NCI-H345 treated with DMSO at 0.1 percent for 48 hours (cell line): ENCODE results near the gene FGFR2.

Source experiments
- DNase-seq: peaks from one replicate; lab custom pipeline; 2025; ENCODE audit not compliant: unreplicated experiment; lab: John Stamatoyannopoulos, UW

The FGFR2 gene

DNA sequence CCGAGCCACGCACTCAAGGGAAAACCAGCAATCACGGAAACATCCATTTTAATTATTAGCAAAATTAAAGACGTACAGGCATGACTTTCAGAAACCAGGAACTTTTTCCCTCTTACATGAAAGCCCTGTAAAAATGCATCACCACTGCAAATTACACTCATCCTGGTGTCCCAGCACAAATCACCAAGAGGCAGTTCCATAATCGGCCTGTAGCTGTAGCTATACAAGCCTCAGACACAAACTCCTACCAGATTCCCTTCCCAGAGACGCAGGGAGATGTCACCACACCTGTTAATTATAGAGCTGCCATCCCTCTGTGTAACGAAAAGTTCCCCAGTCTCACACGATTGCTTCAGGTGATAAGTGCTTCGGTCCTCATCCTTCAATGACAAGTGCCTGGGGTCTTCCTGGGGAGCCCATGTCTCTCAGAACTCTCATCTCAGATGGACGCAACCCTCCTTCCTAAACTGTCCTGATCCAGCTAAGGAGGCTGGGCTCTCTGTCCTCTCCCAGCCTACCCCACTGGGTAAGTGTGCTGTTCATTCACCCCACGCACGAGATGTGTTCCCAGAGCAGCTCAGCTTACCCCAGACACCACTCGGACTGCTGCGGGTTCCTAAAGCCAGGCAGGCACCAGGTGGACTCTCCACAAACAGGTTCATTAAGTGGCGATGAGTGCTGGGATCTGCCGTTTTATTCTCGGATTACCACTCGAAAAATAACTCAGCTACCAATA lies 5.9 kb downstream of the FGFR2 start:
- DNase-seq, result no peak

DNA sequence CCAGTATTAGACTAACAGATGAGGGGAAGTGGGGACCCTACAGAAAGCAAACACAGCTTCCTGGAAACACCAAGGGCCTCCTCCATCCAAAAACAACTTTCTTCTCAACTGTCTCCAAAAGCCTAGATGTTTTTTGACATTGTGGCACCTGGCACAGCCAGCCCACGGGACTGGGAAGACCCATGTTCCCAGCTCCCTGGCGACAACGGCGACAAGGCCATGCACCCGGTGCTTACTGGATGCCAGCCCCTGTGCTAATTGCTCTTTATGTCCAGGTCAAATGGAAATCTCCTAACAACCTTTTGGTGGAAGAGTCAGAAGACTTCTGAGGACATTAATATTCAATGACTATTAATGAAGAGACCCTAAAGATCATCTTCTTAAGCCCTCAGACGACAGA lies 7.1 kb downstream of the FGFR2 start:
- DNase-seq, result no peak

DNA sequence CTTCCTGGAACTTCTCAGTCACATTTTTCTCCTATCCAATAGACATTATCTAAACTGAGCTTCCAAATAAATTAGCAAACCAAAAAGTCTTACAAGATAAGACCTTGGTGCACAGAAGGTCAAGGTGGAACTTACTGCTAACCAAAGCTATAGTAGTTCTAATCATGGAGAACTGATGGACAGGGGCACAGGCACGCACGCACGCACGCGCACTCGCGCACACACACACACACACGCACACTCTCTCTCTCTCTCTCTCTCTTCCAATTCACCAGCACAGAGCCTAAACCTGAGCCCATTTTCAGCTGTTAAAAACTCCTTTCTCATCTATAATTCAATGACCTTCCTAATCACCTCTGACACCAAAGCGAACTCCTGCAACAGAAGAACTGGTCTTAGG lies 7.5 kb downstream of the FGFR2 start:
- DNase-seq, result no peak

DNA sequence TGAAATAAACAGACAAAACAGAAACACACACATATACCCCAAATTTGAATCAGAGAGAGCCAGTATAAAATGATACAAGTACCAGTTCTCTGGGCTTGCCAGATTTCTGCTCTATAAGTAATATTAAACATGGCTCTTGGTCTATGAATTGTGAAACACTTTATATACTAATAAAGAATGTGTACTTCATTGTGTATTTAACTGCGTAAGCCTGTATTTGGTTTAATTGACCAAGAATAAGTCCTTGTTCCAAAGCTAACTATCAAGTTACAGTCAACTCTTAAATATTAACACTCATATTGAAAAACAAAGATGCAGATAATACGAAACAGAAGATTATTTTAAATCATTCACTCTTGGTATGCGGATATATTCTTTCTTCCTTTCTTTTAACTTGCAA lies 8.7 kb downstream of the FGFR2 start:
- no peak for DNase-seq

DNA sequence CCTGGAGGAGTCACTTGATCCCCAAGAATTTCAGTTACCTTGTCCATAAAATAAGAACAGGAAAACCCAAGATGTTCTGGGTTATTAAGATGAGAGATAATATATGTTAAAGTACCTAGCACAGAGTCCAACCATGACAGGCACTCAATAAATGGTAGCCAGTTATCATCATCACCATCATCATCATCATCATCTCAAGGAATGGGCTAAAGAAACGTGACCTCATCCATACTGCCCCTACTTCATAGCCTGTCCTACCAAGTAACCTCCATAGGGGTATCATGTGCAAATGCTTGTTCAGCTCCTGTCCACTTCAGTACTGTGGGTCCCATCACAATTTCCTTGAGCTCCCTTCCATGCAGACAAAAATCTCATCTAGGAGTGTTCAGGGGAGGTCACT lies 14.4 kb downstream of the FGFR2 start:
- no peak for DNase-seq

DNA sequence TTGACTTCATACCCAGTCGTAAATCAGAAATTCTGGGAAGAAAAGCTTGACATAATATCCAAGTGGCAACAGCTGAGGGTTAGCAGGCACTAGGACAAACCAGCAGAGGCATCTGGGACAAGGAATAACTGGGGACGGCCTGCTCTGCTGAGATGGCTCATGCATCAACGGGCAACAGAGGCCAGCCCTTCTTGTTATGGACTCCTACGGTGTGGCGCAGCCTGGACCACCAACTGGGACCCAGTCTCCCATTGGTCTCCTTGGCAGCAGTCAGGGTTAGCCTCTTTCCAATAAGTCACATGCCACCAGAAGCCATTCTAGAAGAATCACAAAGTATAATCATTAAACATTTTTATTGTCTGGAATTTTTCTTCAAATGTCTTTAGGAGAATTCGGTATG lies 15.0 kb downstream of the FGFR2 start:
- no peak for DNase-seq

DNA sequence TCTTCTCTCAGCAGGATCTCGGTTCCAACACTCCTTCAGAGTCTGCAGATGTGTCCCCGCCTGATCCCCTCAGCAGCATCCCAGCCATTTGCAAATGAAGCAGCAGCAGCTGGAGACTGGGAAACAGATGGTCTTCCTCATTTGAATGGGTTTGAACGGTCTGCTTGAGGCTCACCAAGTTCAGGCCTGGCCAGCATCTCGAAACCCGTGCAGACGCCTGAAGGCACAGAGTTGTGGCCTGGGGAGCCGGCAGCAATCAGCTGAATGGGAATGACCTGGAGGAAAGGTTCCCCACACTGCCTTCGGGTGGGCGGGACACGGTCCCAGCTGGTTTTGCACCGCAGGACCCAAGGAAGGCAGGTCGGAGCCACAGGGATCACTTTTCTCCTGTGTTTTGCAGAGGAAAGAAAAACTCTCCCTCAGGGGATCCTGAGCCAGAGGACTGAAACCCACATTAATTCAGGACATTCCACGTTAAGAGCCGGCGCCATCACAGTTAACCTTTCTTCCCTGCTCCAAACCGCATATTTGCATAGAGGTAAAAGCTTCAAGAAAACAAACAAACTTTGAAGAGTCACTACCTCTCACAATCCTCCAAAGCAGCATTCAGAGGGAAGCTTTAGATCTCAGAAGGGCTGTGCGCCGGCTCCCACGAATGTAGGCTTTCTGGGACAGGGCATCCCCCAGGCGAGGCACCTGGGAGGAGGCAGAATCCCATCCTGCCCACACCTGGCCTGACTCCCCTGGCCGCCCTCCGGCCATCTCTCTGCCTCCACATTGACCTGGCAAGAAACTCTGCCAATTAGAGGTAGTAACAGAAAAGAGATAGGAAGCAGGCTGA lies 17.7 kb downstream of the FGFR2 start:
- no peak for DNase-seq

DNA sequence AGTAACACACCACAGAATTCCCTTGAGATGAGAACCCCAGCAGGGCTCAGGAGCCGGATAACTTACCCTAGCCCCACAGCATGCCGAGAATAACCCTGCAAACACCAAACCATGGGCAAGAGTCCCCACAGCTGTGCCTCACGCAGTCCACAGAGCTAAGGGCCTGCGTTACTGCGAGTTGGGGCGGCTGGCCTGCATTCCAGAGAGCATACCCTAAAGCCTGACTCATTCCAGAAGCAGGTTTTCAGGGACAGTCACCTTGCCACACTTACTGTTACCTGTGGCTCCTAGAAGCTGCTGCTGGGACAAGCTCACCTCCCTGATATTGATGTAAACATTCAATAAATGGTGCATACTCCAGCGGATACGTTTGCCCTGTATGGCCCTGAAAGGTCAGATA lies 18.6 kb downstream of the FGFR2 start:
- no peak for DNase-seq

DNA sequence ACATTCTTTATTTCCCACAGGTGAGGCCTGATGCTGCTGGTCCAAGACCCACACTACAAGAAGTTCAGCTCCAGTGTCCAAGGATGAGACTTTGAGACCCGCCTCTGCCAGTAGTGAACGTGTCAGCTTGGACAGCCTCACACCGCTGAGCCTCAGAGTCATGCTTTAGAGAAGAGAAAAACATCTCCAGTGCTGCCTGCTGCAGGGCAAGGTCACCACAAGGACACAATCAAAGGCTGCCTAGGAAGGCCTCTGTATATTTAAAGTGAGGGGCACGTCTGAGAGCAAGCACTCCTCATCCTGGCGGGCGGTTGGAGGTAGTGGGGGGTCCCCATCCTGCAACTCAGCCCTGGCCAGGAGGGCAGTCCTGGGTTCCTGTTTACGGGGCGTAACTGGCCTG lies 19.3 kb downstream of the FGFR2 start:
- no peak for DNase-seq

DNA sequence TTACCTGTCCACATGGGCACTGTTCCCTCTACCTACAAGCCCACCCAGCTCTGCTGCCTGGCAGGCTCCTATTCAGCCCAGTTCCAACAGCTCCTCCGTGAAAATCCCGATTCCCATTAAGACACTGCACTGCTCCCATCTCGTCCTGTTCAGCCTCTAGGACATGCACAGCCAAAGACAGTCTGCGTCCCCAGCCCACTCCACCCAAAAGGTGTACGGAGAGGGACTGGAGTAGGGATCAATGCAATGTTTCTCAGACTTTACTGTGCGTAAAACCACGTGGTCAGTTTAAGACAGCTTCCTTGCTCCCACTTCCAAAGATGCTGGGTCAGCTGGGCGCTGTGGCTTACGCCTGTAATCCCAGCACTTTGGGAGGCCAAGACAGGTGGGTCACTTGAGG lies 19.9 kb downstream of the FGFR2 start:
- no peak for DNase-seq

DNA sequence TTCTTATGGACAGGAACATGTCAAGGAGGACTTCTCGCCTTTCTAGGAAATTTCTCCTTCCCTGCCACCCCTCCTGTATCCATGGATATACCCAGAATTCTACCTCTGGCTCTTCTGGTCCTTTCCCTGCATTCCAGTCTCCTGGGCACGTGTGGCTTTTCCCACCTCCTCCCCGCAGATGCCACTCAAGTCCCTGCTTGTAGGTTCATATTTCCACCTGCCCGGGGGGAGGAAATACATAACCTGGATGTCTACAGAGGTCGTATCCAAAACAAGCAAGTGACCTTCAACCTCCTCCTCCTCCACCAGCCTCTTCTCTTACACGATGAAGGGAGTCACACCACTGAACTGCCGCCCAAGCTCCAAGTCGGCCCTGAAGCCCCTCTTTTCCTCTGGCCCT lies 20.7 kb downstream of the FGFR2 start:
- no peak for DNase-seq

DNA sequence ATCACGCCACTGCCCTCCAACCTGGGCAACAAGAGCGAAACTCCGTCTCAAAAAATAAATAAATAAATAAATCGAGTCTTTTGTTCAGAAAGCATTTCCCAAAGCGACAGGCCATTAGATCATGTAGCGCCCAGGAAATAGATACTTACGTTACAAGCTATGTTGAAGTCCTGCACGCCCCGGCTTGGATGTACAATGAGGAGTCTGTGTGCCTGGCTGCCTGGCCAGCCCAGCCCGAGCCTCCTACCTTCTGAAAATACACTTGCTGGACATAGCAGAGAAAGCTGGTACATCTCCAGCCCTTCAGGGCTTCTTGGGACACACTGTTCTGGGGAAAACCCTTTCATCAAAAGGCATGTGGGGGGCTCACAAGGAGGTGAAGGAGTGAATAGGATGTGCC lies 22.1 kb downstream of the FGFR2 start:
- DNase-seq, result no peak

DNA sequence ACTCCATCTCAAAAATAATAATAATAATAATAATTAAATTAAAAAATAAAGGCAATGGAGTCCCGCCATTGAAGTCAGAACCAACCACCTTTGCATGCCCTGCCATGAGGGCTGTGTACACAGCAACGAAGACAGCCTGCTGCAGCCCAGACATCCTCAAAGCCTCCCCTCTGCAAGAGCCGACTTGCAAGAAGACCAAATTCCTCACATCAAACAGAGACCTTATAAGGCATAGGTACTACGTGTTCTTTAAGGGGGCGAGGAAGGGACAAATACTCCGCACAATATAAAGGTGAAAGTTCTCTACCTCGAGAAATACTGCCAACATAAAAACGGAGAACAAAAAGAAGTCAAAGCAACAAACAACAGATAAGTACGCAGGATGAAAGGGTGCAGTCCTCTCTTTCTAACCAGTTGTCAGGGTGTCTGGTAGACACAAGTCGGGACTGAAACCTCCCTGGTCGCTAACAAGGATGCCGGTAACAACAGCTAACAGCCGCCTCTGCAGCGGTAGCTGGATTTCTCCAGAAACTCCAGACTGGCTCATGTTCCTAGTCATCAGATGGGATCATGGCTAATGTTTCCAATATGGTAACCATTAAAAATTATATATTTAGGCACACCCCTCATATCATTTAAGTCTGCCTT lies 23.6 kb downstream of the FGFR2 start:
- no peak for DNase-seq

DNA sequence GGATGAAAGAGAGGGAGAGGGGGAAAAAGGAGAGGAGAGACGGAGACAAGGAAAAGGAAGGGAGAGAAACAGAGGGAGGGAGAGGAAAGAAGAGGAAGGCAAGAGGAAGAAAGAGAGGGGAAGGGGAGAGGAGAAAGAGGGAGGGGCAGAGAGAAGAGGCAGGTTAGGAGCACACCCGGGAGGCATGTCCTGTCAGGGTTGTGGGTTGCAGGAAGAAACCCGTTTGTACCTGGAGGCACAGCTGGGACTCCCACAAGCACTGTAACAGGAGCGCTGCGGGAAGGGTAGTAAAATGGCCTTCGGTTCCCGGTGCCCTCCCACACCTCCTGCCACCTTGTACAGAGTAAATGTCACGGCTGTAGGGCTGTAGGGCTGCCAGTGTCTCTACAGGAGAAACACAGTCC lies 24.7 kb downstream of the FGFR2 start:
- no peak for DNase-seq

DNA sequence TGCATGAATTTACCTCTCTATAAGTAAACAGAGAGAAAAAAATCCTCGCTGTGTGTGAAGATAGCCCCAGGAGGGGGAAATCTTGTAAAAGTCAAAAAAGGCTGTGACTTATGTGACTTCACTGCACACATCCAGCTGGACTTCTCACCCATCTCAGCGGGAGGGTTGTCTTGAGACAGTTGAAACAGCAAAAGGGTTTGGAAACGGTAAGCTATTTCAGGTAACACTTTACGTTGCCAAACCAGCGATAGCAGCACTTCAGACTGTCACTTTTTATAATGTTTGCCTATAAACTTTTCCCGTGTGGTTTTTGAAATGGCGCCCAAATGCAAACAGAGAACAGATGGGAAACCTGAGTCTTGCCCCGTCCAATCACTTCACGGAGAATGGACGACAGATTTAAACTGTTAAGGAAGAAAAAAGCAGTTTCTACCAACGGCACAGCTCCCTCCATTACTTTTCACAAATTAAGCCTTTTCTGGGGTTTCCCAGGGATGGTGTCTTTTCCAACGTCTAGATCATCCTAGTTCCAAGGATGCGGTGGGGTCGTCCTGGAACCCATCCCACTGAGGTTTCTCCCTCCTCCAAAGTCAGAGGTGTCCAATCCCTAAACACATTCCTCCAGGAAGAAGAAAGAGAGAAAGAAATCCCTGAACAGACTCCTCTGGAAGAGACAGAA lies 25.2 kb downstream of the FGFR2 start:
- no peak for DNase-seq

DNA sequence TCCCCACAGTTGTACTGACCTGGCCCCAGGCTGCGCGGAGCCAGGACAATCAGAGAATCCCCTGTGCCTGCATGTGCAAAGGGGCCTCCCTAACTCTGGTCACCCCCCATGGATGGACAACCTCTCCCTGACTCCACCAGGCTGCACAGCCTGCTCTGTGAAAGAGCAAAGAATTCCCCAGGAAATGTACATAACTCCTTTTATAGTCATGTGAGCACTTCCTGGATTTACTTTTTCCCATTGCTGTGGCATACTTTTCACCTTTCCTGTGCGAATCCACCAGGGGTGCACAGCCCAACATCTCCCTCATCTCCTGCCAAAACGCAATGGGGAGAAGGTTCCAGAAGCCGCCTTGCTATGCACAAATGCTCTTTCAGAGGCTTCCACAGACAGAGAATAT lies 27.9 kb downstream of the FGFR2 start:
- DNase-seq, result no peak

DNA sequence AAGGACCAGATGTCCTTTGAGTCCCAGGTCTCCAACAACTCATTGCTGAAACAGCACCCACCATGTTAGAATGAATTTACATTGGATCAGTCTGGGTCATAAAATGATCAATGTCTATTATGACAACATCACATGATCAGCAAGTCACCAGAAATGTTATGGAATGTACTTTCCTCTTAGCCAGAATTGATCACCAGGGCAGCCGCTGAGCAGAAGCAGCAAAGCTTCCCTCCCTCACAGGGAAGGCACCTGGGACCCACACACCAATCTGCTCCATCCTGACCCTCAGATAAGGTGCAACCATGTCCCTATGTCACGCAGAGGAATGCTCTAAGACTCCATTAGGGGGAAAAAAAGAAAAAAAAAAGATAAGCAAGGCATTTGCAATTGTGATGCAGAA lies 30.0 kb downstream of the FGFR2 start:
- DNase-seq, result no peak

DNA sequence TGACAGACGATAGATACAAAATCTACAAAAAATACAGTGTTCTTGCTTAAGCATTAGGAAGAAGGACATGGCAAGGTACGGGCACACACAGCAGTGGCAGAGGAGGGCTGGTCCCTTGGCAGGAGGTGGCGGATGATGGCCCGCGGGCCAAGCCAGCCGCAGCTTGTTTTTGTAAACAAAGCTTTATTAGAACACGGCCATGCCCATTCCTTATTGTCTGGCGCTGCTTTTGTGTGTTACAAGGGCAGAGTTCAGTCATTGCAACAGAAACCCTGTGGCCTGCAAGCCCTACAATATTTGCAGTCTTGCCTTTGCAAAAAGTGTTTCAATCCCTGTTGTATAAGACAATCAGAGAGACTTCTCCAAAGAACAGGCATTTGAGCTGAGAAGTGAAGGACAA lies 30.7 kb downstream of the FGFR2 start:
- no peak for DNase-seq

DNA sequence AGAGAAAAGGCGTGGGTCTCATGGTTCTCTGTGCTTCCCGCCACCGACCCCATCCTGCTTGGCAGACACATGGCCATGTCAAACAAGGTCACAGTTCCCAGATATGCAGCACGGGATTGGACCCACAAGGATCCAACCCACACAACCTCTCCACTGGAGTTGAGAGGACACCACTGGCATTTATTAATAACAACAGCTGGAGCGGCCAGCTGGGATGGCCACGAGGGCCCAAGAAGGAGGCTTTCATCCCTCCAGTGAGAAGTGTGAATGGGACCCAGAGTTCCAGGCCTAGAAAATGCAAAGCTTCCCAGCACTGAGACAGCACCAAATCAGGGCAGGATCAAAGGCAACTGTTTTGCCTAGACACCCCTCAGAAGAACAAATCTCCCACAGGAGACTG lies 31.5 kb downstream of the FGFR2 start:
- no peak for DNase-seq

DNA sequence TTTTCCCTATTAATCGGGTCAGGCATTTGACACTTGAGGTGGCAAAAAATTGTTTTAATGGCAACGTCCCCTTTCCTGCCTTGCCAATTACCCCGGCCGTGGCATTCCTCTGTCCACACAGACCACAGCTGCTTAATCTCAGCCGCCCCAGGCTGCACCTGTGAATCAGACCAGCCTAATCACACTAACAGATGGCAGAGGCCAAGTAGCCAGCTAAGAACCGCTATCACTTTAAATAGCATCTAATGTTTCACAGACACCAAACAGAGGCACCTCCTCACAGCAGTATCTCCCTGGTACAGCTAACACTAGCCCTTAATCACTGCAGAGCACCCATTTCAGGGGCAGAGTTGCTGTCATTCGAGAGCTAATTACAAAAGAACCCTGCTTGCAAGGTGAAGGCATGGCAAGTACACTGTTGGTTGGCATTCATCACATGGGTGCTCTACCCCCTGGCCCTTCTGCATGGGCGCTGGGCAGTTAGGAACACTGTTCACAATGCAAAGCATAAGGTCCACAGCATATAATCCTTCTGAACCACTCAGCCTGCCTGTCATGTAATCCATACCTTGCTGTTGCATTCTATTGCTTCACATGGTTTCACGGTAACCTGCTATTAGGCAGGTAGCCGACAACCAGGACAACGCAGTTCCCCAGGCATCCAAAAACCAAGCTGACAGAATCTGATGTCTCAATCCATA lies 38.8 kb downstream of the FGFR2 start:
- no peak for DNase-seq

DNA sequence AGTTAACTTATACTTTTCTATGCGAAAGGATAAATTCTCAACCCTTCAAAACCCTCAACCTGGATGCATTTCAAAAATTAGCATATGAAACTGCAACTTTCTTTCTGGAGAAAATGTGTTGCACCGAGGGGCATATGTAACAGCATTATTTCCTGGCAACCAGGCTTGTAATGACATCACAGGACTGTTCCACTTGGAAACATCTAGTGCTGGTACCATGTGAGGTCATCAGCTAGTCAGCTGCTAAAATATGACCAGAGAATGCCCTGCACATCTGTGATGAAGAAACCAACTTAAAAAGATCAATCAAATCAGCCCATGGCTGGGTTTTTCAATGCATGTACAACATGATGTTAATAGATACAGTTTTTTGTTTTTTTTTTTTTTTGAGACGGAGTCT lies 40.0 kb downstream of the FGFR2 start:
- no peak for DNase-seq
